CD14-positive monocyte (primary cell): Measurements from ENCODE around the gene LAMA1. TPM values are rescaled to one million over a fixed set of nuclear protein-coding genes. Genes with fewer than 3 reads are reported as not detected.

Experiments used
- DNase-seq, 3 donors: peaks; one replicate each; pipeline ENCODE4 v3.0.0-alpha.2; 2011 to 2022
- H2AFZ ChIP-seq: 2 replicates; pipeline ENCODE4 v1.6.0; 2012; ENCODE audit warnings: mild to moderate bottlenecking, low read depth, low read length, inconsistent platforms; ENCODE audit not compliant: insufficient read depth, poor library complexity, severe bottlenecking
- H3K27ac ChIP-seq, 2 donors: 1 replicate in 1 of 2; 2 replicates in 1 of 2; pipeline ENCODE4 v1.5.1; 2012 to 2013; ENCODE audit warnings: low read length in 2 of 2, control low read depth in 1 of 2, inconsistent platforms in 1 of 2, low read depth in 1 of 2, mild to moderate bottlenecking in 1 of 2
- H3K27me3 ChIP-seq, 2 donors: one replicate each; pipeline versions ENCODE4 v1.6.0 to v1.6.1; 2011 to 2013; ENCODE audit warnings: low read length in 2 of 2; ENCODE audit not compliant: control insufficient read depth in 2 of 2, insufficient read depth in 2 of 2
- H3K36me3 ChIP-seq, 2 donors: replicated peaks in 1 of 2; 1 replicate in 1 of 2; 2 replicates in 1 of 2; pipeline versions ENCODE4 v1.5.1 to v1.6.1; 2012 to 2013; ENCODE audit warnings: low read length in 2 of 2, control low read depth in 1 of 2, inconsistent platforms in 1 of 2, mild to moderate bottlenecking in 1 of 2; ENCODE audit not compliant: insufficient read depth in 2 of 2, control insufficient read depth in 1 of 2
- H3K4me1 ChIP-seq, 2 donors: 1 replicate in 1 of 2; 2 replicates in 1 of 2; pipeline versions ENCODE4 v1.5.1 to v1.6.1; 2012 to 2013; ENCODE audit warnings: low read length in 2 of 2, control low read depth in 1 of 2, inconsistent platforms in 1 of 2, mild to moderate bottlenecking in 1 of 2, moderate library complexity in 1 of 2; ENCODE audit not compliant: insufficient read depth in 2 of 2, control insufficient read depth in 1 of 2
- H3K4me2 ChIP-seq: replicated peaks from 2 replicates; pipeline ENCODE3; 2012; ENCODE audit warnings: low read length, moderate library complexity, mild to moderate bottlenecking; ENCODE audit not compliant: poor library complexity, severe bottlenecking; ENCODE audit errors: extremely low read depth
- H3K4me3 ChIP-seq, 3 experiments: fragments of 200-600 bp in 1 of 3; sonication (generic) in 1 of 3; replicated peaks in 1 of 3; 1 replicate in 2 of 3; 2 replicates in 1 of 3; pipeline ENCODE4 v1.5.1; 2011 to 2013; ENCODE audit warnings: low read length in 3 of 3, mild to moderate bottlenecking in 3 of 3, control low read depth in 2 of 3, low read depth in 2 of 3, inconsistent platforms in 1 of 3, moderate library complexity in 1 of 3
- H3K79me2 ChIP-seq: 2 replicates; pipeline ENCODE4 v1.6.0; 2012; ENCODE audit warnings: mild to moderate bottlenecking, control low read depth, inconsistent platforms, low read length, moderate library complexity; ENCODE audit not compliant: insufficient read depth
- H3K9ac ChIP-seq: 2 replicates; pipeline ENCODE4 v1.6.0; 2017; ENCODE audit warnings: low read length, mild to moderate bottlenecking; ENCODE audit not compliant: insufficient read depth, poor library complexity, severe bottlenecking
- H3K9me3 ChIP-seq, 2 donors: replicated peaks in 1 of 2; 1 replicate in 1 of 2; 2 replicates in 1 of 2; pipeline versions ENCODE4 v1.5.1 to v1.6.1; 2012 to 2013; ENCODE audit warnings: low read length in 2 of 2, control low read depth in 1 of 2; ENCODE audit not compliant: control insufficient read depth in 1 of 2, insufficient read depth in 1 of 2
- H4K20me1 ChIP-seq: 2 replicates; pipeline ENCODE4 v1.6.0; 2012; ENCODE audit warnings: mild to moderate bottlenecking, low read length, control low read depth, moderate library complexity; ENCODE audit not compliant: insufficient read depth
- H3K27ac Mint-ChIP-seq, 7 donors: one replicate each; pipeline ENCODE4 v1.8.0; 2020; ENCODE audit warnings: mild to moderate bottlenecking in 7 of 7, mixed read lengths in 7 of 7, moderate library complexity in 6 of 7, inconsistent platforms in 2 of 7
- H3K27me3 Mint-ChIP-seq, 3 donors: one replicate each; pipeline ENCODE4 v1.8.0; 2021 to 2022; ENCODE audit warnings: low read depth in 3 of 3, mild to moderate bottlenecking in 3 of 3, mixed read lengths in 3 of 3, moderate library complexity in 3 of 3, inconsistent platforms in 1 of 3
- H3K36me3 Mint-ChIP-seq, 2 donors: one replicate each; pipeline ENCODE4 v1.8.0; 2020; ENCODE audit warnings: mixed read lengths in 2 of 2, inconsistent platforms in 1 of 2, mild to moderate bottlenecking in 1 of 2
- H3K4me1 Mint-ChIP-seq: one replicate; pipeline ENCODE4 v1.8.0; 2020; ENCODE audit warnings: mild to moderate bottlenecking, mixed read lengths
- H3K4me3 Mint-ChIP-seq, 2 donors: one replicate each; pipeline ENCODE4 v1.8.0; 2020; ENCODE audit warnings: mild to moderate bottlenecking in 2 of 2, mixed read lengths in 2 of 2, moderate library complexity in 1 of 2
- H3K9me3 Mint-ChIP-seq, 7 donors: one replicate each; pipeline ENCODE4 v1.8.0; 2020 to 2022; ENCODE audit warnings: mixed read lengths in 7 of 7, mild to moderate bottlenecking in 6 of 7, moderate library complexity in 6 of 7, inconsistent platforms in 2 of 7
- CTCF ChIP-seq: fragments of 200-600 bp; IDR thresholded peaks from one replicate; pipeline ENCODE4 v1.8.0; 2022; ENCODE audit warnings: antibody characterized with exemption, mild to moderate bottlenecking
- WGBS: methylation state at CpG from one replicate; pipeline ENCODE4 v1.1.5; 2013; ENCODE audit warnings: missing lambda C conversion rate; ENCODE audit not compliant: insufficient coverage; 5-methylcytosine and 5-hydroxymethylcytosine counted together
- intact Hi-C, 2 donors: fragments of 100-400 bp; cut with micrococcal nuclease; formaldehyde crosslinking; loops; one replicate each; pipeline versions ENCODE4 v1.15.0 to v1.15.1; 2023
- polyA plus RNA-seq, 3 donors: library from polyadenylated mRNA; depleted of rRNA in 1 of 3; unstranded in 2 of 3; stranded (reverse) in 1 of 3; fragments of 300-500 nt in 2 of 3; fragments of >200 nt in 1 of 3; fragmentation: Illumina TruSeq in 2 of 3; gene quantifications; 1 replicate in 2 of 3; 2 replicates in 1 of 3; pipeline ENCODE4 v1.2.3, GENCODE V29; 2012 to 2021

Gene LAMA1
- polyA plus RNA-seq, 3 donors: not detected

- no peaks in the 10 kb centered on the region for H4K20me1 ChIP-seq
- H3K4me3 Mint-ChIP-seq: peak overlapping the region in 1 of 2 donors; percentile 18
- no peaks in the 10 kb centered on the region for H3K36me3 Mint-ChIP-seq
- no peak overlapping the region for H3K27ac Mint-ChIP-seq
- H2AFZ ChIP-seq: no peak overlapping the region
- no peaks in the 10 kb centered on the region for H3K36me3 ChIP-seq
- no peak overlapping the region for H3K9ac ChIP-seq
- no peak overlapping the region for H3K4me3 ChIP-seq
- no peak overlapping the region for H3K27ac ChIP-seq
- H3K27me3 Mint-ChIP-seq: peaks cover 0 to 6% (median 6%) of the 10 kb centered on the region in 3 donors
- no peaks in the 10 kb centered on the region for H3K27me3 ChIP-seq
- no peaks in the 10 kb centered on the region for H3K4me1 Mint-ChIP-seq
- no peaks in the 10 kb centered on the region for H3K9me3 Mint-ChIP-seq
- DNase-seq: no peak
- H3K4me2 ChIP-seq: no peak overlapping the region
- intact Hi-C loops: no loop called here
- no peaks in the 10 kb centered on the region for H3K79me2 ChIP-seq
- no peaks in the 10 kb centered on the region for H3K9me3 ChIP-seq
- no peak for TF ChIP-seq CTCF
- 76% methylated on average over 4 of the region's 4 CpGs for WGBS
- H3K4me1 ChIP-seq: no peaks in the 10 kb centered on the region
These were observed 163.1 kb downstream of the LAMA1 start for GRCh38 chr18:6954501-6954900.

- Histone ChIP-seq H3K27me3 (no peaks in the 10 kb centered on the region), H3K4me3 (no peak overlapping the region), H3K4me1 (no peaks in the 10 kb centered on the region), H3K9ac (no peak overlapping the region), H3K9me3 (no peaks in the 10 kb centered on the region), H2AFZ (no peak overlapping the region), H3K4me2 (no peak overlapping the region), H4K20me1 (no peaks in the 10 kb centered on the region), H3K27ac (no peak overlapping the region), H3K79me2 (no peaks in the 10 kb centered on the region), H3K36me3 (no peaks in the 10 kb centered on the region)
- DNase-seq: no peak
- Mint-ChIP-seq H3K9me3 (no peaks in the 10 kb centered on the region), H3K27me3 (peaks cover 0 to 6% (median 4%) of the 10 kb centered on the region in 3 donors), H3K4me1 (no peaks in the 10 kb centered on the region), H3K4me3 (no peak overlapping the region), H3K27ac (no peak overlapping the region), H3K36me3 (no peaks in the 10 kb centered on the region)
- 80% methylated on average over 14 of the region's 17 CpGs for WGBS
- intact Hi-C loops: no loop called here
- no peak for TF ChIP-seq CTCF
These were observed 166.1 kb downstream of the LAMA1 start for GRCh38 chr18:6951336-6952090.
